ENCODE data around the gene UBE2QL1. TPM values are rescaled to one million over a fixed set of nuclear protein-coding genes. Genes with fewer than 3 reads are reported as not detected.

UBE2QL1 gene
- total RNA-seq, 1 experiment from 2014 or later, result 0.11 TPM

- no peak overlapping the region for H3K4me2 ChIP-seq (ENCODE audit: insufficient read depth, insufficient read length, low read length)
- H4K8ac ChIP-seq (replicated peaks; ENCODE audit: insufficient read length, low read depth, low read length), result no peak overlapping the region
- no CpG with 5 or more reads among the region's 4 CpGs for WGBS (ENCODE audit: extremely low coverage, insufficient read length, low lambda C conversion rate)
- H4K91ac ChIP-seq (ENCODE audit: insufficient read length, low read depth, low read length), result no peak overlapping the region
- no peaks in the 10 kb centered on the region for H3K9me3 ChIP-seq (ENCODE audit: control insufficient read depth, low read depth, low read length)
- H3K9ac ChIP-seq (ENCODE audit: extremely low read depth, insufficient read length, low read length), result no peak overlapping the region
- no peaks in the 10 kb centered on the region for H3K23me2 ChIP-seq (ENCODE audit: insufficient read length, low read depth, low read length, poor library complexity, severe bottlenecking)
- no peaks in the 10 kb centered on the region for H3K79me2 ChIP-seq (ENCODE audit: insufficient read depth, low read length)
- no peaks in the 10 kb centered on the region; the same call in 1 of the 2 replicates for H3K27me3 ChIP-seq (ENCODE audit: insufficient read depth, low read length)
- Mint-ChIP-seq H3K4me3 (no peak overlapping the region), H3K36me3 (ENCODE audit: insufficient read depth in 1 of 3, low read depth in 3 of 3) (no peaks in the 10 kb centered on the region), H3K27ac (no peak overlapping the region), H3K27me3 (ENCODE audit: low read depth) (peaks cover 58% of the 10 kb centered on the region), H3K4me1 (peaks cover 14 to 16% of the 10 kb centered on the region in 2 experiments), H3K9me3 (no peaks in the 10 kb centered on the region; a peak in 1 of 5 replicates)
- H2BK15ac ChIP-seq (ENCODE audit: low read depth, low read length), result no peak overlapping the region
- no peak for DNase-seq
- H4K5ac ChIP-seq (ENCODE audit: insufficient read length, low read depth, low read length), result no peak overlapping the region
- H3K4ac ChIP-seq (ENCODE audit: low read depth, low read length), result no peak overlapping the region
- H2BK12ac ChIP-seq (ENCODE audit: insufficient read length, low read depth, low read length), result no peak overlapping the region
- no peak for TF ChIP-seq CTCF (conservative IDR thresholded peaks at IDR 0.05)
- no peaks in the 10 kb centered on the region for H4K20me1 ChIP-seq (ENCODE audit: control insufficient read depth, insufficient read depth, insufficient read length)
- no peak overlapping the region for H3K23ac ChIP-seq (ENCODE audit: insufficient read length, low read depth, low read length)
- H2AFZ ChIP-seq (ENCODE audit: low read length), result no peak overlapping the region
- no peak overlapping the region for H3K56ac ChIP-seq (ENCODE audit: insufficient read length, low read depth, low read length)
- no peak overlapping the region for H3K27ac ChIP-seq (ENCODE audit: insufficient read length, low read depth, low read length)
- peaks cover 6% of the 10 kb centered on the region for H3K4me1 ChIP-seq (ENCODE audit: insufficient read depth, low read length)
- no peak overlapping the region for H2BK20ac ChIP-seq (ENCODE audit: low read depth, low read length, poor library complexity, severe bottlenecking)
- H3T11ph ChIP-seq (ENCODE audit: low read length), result no peak overlapping the region
- no peak overlapping the region for H3K18ac ChIP-seq (ENCODE audit: insufficient read length, low read depth, low read length)
- H2AK5ac ChIP-seq (ENCODE audit: insufficient read length, low read length), result no peak overlapping the region
- no peak overlapping the region for H3K14ac ChIP-seq (ENCODE audit: insufficient read depth, low read length)
- no peak overlapping the region for H2BK5ac ChIP-seq (ENCODE audit: insufficient read length, low read length)
- H2BK120ac ChIP-seq (ENCODE audit: low read depth, low read length, poor library complexity, severe bottlenecking), result no peak overlapping the region
- no peaks in the 10 kb centered on the region for H3K79me1 ChIP-seq (ENCODE audit: insufficient read depth, low read depth, low read length, poor library complexity, severe bottlenecking)
Measured at GRCh38 chr5:6488021-6488420, 39.4 kb downstream of the UBE2QL1 start.
